ENCODE data around the gene ADGRG3.
A peak's percentile ranks its signal among the peaks of the same experiment; 100 is the strongest.

ADGRG3 gene

GRCh38 chr16:57639172-57639887 is 28.8 kb upstream of the ADGRG3 start:
- no peak for TF ChIP-seq CTCF (conservative IDR thresholded peaks at IDR 0.05; ENCODE audit: low read length)
- no peak for DNase-seq (ENCODE audit: low read depth)
- no peak overlapping the region for H3K4me3 ChIP-seq (ENCODE audit: low read length)

- H3K4me3 ChIP-seq (ENCODE audit: low read length) = no peak overlapping the region
- no peak for TF ChIP-seq CTCF (conservative IDR thresholded peaks at IDR 0.05; ENCODE audit: low read length)
- no peak for DNase-seq (ENCODE audit: low read depth)
Measured at GRCh38 chr16:57640185-57640584, 27.9 kb upstream of the ADGRG3 start.

GRCh38 chr16:57640612-57641011 is 27.5 kb upstream of the ADGRG3 start:
- no peak for DNase-seq (ENCODE audit: low read depth)
- H3K4me3 ChIP-seq (ENCODE audit: low read length) = no peak overlapping the region
- TF ChIP-seq CTCF (conservative IDR thresholded peaks at IDR 0.05; ENCODE audit: low read length) = no peak

- no peak for DNase-seq (ENCODE audit: low read depth)
- H3K4me3 ChIP-seq (ENCODE audit: low read length) = no peak overlapping the region
- TF ChIP-seq CTCF (conservative IDR thresholded peaks at IDR 0.05; ENCODE audit: low read length) = no peak
Measured at GRCh38 chr16:57642160-57643135, 25.7 kb upstream of the ADGRG3 start.

GRCh38 chr16:57643147-57643874 is 24.8 kb upstream of the ADGRG3 start:
- TF ChIP-seq CTCF (conservative IDR thresholded peaks at IDR 0.05; ENCODE audit: low read length) = no peak
- DNase-seq (ENCODE audit: low read depth) = peak; percentile 72
- no peak overlapping the region for H3K4me3 ChIP-seq (ENCODE audit: low read length)

- no peak for TF ChIP-seq CTCF (conservative IDR thresholded peaks at IDR 0.05; ENCODE audit: low read length)
- no peak overlapping the region for H3K4me3 ChIP-seq (ENCODE audit: low read length)
Measured at GRCh38 chr16:57643910-57644309, 24.2 kb upstream of the ADGRG3 start.

More at GRCh38 chr16:57643910-57644309, 24.2 kb upstream of the ADGRG3 start:
- DNase-seq (ENCODE audit: low read depth) = no peak
